ENCODE data around the gene GRIP2.

Gene GRIP2

DNA sequence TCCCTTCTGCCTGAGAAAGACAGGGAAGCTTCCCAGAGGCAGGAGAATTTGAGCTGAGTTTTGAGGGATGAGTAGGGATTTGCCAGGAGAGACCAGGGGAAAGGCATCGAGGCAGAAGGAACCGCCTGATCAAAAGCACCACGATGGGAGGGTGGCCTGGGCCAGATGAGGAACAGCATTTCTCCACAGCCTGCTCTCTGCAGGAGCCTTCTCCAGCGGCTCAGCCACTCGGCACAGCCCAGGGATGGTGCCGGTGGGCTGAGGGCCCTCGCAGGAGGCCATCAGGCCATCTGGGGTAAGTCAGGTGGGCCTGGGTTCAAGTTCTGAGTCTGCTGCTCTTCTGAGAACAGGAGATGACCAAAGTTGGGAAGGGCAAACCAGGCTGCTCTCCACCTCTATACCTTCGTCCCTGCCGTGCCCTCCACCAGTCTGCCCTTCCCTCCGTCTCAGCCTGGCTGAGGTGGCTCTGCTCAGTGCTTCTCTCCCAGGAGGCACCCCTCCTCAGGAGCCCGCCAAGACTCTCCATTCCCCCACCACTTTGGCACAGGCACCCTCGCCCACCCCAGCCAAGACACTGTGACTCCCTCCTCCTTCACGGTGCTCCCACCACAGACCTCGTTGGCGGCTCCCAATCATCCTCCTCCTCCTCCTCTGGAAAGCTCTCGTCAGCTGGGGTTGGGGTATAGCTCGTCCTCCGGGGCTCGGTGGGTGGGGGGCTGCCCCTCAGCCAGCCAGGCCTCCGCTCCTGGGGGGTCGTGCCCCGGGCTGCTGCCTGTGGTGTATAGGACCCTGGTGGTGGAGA lies 34.9 kb downstream of the GRIP2 start:
- DNase-seq = no peak

GRCh38 chr3:14503706-14504065 lies 36.5 kb downstream of the GRIP2 start:
- no peak for DNase-seq

DNA sequence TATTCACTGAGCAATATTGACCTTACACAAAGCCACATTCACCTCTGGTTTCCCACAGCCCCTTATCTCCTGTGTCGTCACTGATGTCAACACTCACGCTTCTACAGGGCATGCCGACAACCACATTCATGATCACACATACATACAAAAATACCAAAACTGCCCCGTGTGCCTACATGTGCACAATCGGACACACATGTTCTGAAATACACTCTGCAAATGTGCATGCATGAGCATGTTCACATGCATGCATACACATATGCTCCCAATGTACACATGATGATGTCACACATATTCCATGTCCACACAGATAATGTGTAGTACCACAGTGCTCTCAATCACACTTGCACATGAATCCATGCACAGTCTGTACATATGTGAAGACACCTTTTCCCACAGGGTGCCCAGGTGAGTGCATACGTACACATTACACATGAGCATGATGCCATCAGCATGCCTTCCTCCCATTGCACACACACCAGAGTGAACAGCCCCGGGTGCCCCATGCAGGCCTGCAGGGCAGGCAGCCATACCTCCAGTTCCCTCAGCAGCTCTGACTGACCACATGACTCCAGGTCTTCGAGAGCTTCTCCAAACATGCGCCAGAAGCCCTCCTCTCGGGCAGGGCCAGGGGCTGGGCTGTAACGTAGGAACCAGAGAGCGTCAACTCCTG lies 37.0 kb downstream of the GRIP2 start:
- no peak for DNase-seq

DNA sequence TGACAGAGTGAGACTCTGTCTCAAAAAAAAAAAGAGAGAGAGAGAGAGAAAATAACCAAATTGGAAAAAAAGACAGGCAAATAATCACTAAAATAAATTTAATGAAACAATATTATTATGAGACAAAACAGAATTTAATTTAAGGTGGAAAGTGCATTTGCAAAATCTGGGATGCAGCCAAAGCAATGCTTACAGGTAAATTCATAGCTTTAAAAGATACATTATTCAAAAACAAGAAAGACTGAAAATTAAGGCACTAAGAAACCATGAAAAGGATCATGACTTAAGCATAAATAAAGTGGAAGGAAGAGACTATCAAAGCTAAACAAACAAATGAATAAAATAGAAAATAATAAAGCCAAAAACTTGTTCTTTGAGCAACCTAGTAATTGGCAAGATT lies 37.7 kb downstream of the GRIP2 start:
- DNase-seq = no peak

DNA sequence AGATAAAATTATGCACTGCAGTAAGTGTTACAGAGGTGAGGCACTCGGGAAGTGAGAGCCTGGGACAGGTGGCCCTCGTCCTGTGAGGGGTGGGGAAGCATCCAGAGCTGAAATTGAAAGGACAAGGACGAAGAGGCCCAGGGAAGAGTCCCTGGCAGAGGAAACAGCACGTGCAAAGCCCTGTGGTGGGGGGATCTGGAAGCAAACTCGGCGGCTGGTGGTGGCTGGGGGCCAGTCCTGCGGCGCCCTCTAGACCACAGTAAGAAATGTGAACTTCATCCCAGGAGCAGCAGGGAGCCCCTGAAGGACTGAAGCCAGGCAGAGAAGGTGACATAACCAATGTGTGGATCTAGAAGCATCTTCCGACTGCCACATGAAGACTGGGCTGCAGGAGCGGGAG lies 42.8 kb downstream of the GRIP2 start:
- no peak for DNase-seq

DNA sequence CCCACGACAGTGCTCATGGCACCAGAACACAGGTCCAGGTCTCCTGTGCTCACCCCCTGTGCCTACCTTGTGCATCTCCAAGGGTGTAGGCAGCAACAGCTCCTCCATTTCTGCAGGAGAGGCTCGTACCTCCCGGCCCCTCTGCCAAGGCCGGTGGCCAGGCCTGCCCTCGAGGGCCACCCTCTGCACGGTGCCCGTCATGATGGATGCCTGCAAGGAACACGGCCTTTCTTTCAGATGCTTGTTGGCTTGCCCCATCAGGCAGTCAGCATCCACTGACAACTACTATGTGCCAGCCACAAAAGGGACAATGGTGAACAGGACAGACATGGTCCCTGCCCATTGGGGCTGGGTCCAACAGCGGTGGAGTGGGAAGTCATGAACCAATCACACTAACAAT lies 43.8 kb downstream of the GRIP2 start:
- no peak for DNase-seq

DNA sequence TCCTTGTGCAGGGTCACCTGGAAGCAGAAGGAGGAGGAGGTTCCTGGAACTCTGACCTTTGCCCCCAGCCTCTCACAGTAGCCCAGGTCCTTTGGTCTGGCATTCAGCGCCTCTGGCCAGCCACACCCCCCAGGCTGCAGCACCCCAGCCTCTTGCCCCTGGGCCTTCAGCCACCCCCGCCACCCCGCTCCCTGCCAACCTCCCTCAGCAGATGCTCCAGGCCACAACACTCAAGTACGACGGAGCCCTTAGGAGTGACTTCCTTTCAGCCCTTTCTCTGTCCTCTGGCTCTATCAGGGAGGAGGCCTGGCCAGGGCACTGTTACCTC lies 45.2 kb downstream of the GRIP2 start:
- no peak for DNase-seq

GRCh38 chr3:14494279-14494972 lies 45.7 kb downstream of the GRIP2 start:
- no peak for DNase-seq

DNA sequence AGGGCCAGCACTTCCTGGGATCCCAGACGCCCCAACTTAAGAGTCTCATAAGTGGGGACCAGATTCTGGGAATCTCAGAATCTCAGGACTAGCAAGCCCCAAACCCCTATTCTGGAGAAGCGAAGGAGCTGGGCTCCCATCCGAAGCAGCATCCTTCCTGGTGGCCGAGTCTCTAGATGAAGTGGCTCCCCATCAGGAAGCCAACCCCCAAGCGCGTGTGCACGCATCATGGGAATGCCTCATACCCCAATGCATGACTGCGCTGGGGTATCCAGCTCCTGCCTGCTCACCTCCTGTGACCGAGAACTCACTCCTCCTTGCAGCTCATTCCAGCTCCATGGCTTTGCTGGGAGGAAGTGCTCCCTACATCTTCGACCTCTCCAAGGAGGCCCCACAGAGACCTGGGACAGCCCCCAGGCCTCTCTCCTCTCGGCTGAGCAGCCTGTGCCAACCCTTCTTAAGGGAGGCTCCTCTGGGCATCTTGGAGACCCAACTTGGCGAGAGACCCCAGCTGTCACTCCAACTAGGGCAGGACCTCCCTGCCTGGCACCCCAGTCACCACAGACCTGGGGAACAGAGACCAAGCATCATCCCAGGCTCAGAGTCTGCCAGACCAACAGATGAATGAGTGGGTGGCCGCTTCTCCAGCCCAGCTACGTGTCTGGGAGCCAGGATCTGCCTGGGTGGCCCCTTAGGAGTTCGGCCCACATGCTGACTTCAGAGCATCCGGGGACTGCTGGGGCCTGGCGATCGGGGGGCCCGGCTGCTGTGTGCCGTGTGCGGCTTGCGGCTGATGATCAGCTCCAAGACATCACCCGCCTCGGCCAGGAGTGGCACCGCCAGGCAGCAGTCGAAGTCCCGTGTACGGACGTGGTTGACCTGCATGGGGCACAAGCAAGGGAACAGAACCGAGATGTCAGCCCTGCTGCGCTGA lies 46.9 kb downstream of the GRIP2 start:
- DNase-seq = no peak

DNA sequence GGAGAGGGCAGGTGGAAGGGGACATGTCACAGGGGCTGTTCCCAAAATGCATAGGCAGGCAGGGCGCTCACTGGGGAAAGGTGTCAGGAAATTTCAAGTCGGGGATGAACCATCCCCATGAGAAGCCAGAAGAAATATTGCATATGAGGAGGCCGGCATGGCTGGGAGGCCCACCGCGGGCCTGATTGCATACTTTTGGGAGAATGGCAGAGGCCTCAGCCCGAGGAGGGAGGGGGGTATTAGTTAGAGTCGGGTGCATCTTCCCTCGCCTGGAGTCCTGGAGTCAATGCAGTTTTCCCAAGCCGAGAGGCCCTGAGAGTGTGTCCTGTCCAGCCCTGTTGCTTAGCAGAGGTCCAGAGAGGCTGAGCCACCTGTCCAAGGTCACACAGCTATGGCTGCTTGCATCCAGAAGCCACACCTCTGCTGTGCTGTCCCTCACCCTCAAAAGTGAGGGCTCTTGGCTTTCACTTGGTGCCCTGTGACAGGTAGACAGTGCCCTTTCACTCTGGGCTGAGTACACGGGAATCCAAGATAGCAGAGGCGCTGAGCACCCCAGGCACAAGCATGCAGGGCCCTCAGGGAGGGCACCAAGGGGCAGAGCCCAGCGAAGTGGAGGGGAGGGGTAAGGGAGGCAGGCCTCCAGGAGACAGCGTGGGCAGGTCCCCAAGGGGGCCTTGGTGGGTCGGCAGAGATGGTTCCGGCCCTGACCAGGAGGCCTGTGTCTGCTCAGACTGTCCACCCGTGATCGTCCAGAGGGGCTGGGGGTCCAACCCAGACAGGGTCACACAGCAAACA lies 48.5 kb downstream of the GRIP2 start:
- no peak for DNase-seq

DNA sequence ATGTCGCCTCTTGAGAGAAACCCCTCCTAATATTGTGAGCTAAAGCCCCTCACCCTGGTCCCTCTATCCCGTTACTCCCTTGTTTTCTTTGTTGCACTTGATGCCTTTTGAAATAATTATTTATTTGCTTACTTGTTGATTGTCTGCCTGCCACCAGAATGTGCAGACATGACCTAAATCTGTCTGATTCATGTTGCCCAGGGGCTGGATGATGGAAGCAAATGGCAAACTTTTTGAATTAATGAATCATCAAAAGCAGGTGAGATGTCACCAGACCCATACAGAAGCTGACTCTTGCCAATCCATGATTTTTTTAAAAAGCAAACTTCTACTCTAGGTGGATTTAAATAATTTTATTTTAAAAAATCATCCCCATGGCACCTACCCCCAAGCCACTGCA lies 49.3 kb downstream of the GRIP2 start:
- DNase-seq = no peak

- no peak for DNase-seq
These were observed 49.9 kb downstream of the GRIP2 start for GRCh38 chr3:14490255-14490654.

DNA sequence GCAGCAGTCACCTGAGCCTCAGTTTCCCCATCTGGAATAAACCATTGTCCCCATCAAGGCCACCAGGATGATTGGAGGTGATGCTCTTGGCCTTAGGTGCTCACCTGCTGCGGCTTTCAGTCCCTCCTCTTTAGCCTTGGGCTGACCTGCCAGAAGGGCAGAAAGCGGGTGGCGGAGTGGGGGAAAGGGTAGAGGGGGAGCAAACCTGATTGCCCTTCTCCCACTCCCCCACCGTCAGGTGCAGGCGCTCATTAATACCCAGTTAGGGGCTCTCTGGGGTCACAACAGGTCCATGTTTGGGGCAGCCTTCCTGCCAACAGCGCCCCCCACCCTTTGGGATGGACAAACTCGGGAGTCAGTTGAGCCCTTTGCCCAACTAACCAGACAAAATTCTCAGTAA lies 50.5 kb downstream of the GRIP2 start:
- DNase-seq = no peak

DNA sequence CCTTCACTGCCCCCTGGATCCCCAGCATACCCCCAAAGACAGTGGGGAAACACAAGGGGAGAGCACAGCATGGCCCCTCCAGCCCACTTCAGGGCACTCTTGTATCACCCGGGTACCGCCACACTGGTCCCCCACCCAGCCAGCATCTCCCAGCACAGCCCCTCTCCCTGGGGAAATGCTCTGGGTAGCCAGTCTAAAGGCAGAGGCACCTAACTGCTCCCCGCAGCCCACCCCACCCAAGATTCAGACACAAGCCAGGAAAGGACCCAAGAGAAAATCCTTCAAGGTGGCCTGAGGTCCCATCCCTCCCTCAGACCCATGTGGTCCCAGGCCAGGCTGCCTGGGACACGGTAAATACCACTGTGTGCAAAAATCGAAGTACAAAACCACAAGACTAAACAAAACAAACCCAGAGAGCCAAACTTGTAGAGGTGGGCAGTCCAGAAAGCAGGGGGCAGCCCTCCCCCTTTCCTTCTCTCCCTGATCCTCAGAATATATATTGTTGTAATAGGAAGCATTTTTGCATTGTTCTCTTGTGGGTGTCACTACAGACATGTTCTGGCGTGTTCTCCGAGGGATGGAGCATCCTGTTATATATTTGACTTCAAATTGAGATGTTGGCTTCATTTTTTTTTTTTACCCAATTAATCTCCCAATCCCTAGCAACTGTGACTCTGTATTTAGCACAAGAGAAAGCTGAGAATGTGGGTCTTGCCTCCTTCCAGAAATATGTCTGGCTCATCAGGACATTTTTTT lies 51.7 kb downstream of the GRIP2 start:
- no peak for DNase-seq

DNA sequence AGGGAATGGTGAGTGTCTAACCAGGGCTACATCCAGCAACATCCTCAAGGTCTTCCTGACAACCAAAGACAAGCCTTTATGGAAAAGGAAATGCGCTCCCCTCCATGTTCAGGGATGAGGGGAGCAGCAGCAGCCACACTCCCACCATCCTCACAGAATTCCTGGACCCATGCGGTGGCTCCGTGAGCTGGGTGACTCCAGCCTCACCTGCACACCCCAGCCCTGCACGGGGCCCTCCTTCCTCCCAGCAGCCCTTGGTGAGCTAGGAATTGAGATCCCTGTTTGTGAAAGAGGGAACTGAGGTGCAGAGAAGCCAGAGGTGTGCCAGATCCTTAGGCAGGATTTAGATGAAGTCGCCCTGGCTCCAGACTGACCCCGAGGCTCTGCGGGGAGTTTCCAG lies 52.3 kb downstream of the GRIP2 start:
- no peak for DNase-seq

DNA sequence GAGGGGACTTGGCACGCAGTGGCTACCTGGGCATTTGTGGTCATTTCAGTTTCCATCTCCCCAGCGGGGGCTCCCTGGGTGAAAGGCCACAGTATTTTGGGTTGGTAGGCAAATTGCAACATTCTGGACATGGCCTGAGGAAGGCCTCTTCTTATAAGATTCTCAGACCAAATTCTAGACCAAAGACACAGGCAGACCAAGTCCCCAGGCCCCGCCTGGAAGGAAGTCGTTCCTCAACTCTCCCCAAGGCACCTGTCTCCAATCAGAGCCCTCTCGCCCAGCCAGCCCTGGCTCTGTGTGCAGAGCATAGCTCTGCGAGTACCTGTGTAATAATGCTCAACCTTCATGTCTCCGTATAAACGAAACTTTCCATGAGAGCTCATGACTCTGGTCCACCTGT lies 53.1 kb downstream of the GRIP2 start:
- DNase-seq = no peak

DNA sequence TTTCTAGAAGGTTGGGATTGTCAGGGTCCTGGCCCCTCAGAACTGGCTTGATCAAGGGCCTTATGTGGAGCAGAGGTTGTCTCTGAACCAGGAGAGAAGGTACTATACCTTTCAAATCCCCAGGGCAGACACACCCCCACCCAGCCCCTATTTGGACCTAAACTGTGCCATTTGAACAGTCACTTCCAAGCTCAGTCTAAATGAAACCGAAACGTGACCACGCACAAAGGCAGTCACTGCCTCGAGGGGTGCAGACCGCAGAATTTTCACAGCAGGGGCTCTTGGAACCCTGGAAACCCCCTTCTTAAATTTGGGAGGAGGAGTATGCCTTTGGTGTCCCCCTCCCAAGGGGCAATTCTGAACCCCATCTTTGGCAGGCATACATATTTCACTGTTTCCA lies 53.7 kb downstream of the GRIP2 start:
- no peak for DNase-seq

DNA sequence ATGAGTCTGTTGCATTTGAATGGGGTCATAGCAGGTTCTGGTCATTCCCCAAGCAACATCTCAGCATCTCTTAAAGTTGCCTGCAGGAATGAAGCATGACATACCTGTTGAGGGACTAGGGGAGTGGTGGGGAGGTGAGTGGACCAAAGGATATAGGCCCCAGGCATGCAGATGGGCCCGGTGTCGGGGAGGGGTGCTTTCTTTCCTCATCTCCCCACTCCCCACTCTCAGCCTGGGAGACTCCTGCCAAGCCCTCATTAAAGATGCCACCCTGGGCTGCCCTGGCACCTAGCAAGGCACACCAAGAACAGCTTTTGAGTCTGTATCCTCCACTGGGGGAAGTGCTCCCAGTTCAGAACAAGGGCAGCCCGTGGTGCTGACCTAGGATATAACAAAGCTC lies 54.2 kb downstream of the GRIP2 start:
- no peak for DNase-seq

- no peak for DNase-seq
These were observed 55.4 kb downstream of the GRIP2 start for GRCh38 chr3:14484741-14485140.

GRCh38 chr3:14483286-14483685 lies 56.9 kb downstream of the GRIP2 start:
- DNase-seq = no peak

DNA sequence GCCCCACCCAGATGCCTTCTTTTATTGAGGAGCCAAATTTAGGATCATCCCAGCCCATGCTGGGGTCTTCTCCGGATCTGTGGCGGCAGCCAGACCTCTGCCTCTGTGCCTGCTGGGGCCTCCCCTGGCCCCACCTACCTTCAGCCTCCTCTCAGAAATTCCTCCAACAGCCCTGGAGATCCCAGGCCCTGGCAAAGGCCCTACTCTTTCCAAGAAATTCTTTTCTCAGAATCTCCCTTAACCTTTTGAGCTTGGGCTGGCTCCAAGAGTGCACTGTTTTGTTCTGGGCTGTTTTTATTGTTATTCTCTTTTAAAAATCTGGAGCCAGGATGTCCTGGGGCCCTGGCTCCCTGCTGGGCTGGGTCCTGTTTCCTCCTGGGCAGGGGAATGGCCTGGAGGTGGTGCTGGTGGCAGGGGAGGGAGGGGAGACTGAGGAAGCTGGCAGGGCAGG lies 57.8 kb downstream of the GRIP2 start:
- no peak for DNase-seq
